IPS-11a (cell line): Measurements from ENCODE around the gene HTR3B.

Experiments used
- H3K4me3 ChIP-seq: one replicate; pipeline ENCODE4 v1.5.1; 2013; ENCODE audit warnings: low read depth, low read length, control low read depth

HTR3B gene

DNA sequence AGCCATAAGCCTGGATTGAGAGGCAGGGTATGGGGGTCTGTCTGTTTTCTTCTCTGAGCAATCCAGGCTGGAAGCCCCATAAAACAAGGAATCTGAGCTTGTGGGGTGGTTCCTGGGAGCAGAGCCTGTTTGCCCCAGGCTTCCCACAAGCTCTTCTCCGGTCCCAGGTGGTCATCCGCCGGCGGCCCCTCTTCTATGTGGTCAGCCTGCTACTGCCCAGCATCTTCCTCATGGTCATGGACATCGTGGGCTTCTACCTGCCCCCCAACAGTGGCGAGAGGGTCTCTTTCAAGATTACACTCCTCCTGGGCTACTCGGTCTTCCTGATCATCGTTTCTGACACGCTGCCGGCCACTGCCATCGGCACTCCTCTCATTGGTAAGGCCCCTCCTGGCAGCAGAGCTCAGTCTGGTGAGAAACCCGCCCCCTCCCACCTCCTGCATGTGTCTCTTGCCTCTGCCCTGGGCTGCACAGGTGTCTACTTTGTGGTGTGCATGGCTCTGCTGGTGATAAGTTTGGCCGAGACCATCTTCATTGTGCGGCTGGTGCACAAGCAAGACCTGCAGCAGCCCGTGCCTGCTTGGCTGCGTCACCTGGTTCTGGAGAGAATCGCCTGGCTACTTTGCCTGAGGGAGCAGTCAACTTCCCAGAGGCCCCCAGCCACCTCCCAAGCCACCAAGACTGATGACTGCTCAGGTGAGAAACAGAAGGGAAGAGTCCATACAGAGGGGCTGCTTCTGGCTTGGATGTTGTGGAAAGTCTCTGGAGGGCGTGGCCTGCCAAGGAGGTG, 82.0 kb downstream of the HTR3B start:
- no peak overlapping the region for H3K4me3 ChIP-seq

GRCh38 chr11:113989381-113989780, 84.8 kb downstream of the HTR3B start:
- H3K4me3 ChIP-seq: no peak overlapping the region

DNA sequence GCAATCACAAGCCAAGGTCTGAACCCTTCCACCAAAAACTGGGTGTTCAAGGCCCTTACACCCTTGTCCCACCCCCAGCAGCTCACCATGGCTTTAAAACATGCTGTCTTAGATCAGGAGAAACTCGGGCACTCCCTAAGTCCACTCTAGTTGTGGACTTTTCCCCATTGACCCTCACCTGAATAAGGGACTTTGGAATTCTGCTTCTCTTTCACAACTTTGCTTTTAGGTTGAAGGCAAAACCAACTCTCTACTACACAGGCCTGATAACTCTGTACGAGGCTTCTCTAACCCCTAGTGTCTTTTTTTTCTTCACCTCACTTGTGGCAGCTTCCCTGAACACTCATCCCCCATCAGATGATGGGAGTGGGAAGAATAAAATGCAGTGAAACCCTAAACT, 85.3 kb downstream of the HTR3B start:
- no peak overlapping the region for H3K4me3 ChIP-seq

GRCh38 chr11:113991170-113991569, 86.6 kb downstream of the HTR3B start:
- H3K4me3 ChIP-seq: no peak overlapping the region

DNA sequence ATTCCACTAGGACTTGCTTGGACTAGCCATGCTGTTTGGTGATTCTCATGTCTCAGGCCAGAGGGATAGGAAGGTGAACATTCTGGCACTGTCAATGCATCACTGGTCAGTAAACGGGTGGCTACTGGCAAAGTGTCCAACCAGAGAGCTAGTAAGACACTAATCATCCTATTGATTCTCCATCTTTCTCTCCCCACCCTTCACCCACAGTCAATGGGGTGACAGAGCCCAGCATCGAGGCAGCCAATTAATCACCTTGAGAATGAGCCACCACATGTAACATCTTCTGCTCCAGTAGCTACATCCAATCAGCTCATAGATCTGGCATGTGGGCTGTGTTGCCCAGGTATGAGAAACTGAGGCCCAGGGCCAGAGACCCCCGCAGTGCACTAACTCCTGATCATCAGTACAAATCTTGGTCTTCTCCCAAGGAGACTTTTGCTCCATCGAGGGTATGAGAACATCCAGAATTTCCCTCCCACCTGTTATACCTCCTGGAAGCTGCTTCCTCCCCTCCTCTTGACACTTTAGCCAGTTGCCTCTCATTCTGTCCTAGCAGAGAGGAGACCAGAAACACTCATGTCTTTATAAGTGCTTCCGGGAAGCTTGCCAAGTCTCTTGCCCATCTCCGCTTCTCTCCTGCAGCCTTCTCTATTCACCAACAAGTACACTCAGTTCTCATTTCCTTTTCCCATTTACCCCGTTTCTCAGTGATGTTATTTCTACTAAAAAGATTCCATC, 87.3 kb downstream of the HTR3B start:
- no peak overlapping the region for H3K4me3 ChIP-seq

DNA sequence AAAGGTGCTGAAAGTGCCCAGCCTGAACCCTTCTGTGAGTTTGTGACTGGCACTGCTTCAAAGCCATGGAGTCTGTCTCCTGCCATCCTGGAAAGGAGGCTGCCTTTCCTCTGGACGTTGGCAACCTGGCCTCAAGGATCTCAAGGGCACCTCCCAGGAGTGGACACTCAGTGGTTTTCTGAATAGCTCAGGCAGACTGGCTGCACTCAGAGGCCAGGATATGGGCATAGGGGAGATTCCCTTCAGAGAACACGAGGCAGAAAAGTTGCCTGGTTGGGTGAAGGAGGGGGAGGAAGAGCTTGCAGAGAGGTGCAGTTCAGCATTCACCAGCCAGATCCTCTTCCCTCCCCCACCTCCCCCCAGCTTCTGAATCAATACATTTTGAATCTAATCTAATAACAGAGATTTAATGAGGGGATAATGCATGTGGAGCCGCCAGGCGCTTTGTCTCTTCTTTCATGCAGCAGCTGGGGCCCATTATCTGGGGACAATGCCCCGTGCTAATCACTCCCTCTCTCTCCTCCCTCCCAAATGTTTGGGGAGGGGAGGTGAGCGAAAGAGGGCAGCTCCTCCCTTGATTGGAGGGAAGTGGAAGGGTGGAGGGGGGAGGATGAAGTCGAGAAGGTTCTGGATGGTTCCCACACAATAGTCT, 88.0 kb downstream of the HTR3B start:
- H3K4me3 ChIP-seq: no peak overlapping the region

DNA sequence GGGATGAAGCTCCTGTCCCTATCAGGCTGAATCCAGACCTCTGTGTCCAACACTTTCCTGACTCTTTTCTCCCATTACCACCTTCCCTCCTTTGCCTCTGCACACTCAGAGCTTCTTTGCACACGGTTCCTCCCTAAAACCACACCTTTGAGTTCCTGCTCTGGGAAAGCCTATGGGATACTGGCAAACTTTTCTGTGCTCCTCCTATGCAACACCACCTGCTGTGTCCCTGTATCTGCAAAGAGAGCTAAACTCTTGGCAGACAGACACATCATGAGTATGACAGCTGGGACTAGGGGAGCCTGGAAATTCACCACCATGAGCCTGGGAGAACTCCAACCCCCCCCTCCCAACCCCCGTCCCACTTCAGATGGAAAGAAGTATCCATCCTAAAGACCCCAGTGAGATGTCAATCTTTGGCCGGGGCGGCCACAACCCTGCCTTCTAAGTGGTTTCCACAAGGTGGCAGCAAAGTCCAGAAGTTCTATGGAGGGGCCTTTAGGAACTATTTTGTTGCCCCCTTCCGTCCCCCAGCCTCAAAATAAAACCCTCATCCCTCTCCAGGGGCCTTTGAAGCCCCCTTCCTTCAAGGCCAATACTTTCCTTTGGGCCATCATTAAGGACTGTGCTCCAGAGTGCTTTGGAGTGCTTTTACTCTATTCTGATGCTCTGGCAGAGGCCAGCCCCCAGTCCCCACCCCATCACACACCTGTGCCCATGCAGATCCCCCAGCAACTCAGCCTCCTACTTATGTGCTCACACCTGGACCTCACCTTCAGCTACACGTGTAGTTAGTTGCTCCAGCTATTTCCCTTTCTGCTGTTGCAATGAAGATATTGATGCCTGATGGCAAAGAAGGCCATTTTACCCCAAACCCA, 89.7 kb downstream of the HTR3B start:
- no peak overlapping the region for H3K4me3 ChIP-seq
